ENCODE results near the gene COBL.

Gene COBL

GRCh38 chr7:51175992-51176388 is 140.6 kb downstream of the COBL start:
- no peak for TF ChIP-seq EGR1 (IDR thresholded peaks at IDR 0.05)
- no peak for TF ChIP-seq YY1 (IDR thresholded peaks at IDR 0.05; ENCODE audit: low read depth)
- no peak for TF ChIP-seq USF1 (IDR thresholded peaks at IDR 0.05)
- TF ChIP-seq FOXM1 (IDR thresholded peaks at IDR 0.05; ENCODE audit: borderline replicate concordance, low read depth): no peak

- TF ChIP-seq FOXM1 (IDR thresholded peaks at IDR 0.05; ENCODE audit: borderline replicate concordance, low read depth) (no peak), REST (IDR thresholded peaks at IDR 0.05; ENCODE audit: low read depth) (no peak), TCF12 (IDR thresholded peaks at IDR 0.05; ENCODE audit: low read depth) (no peak), USF1 (IDR thresholded peaks at IDR 0.05) (no peak), EGR1 (IDR thresholded peaks at IDR 0.05) (no peak), TAF1 (IDR thresholded peaks at IDR 0.05; ENCODE audit: low read depth) (no peak), MAX (IDR thresholded peaks at IDR 0.05) (no peak), RAD21 (IDR thresholded peaks at IDR 0.05; ENCODE audit: low read depth) (no peak), EP300 (IDR thresholded peaks at IDR 0.05; ENCODE audit: borderline replicate concordance) (no peak), ZBTB7A (IDR thresholded peaks at IDR 0.05; ENCODE audit: low read depth) (no peak), TEAD4 (IDR thresholded peaks at IDR 0.05) (no peak), CREB1 (IDR thresholded peaks at IDR 0.05; ENCODE audit: low read depth) (no peak)
These were observed 141.2 kb downstream of the COBL start for GRCh38 chr7:51175316-51175991.

GRCh38 chr7:51165337-51165736 is 151.3 kb downstream of the COBL start:
- no peak for TF ChIP-seq NFIC (IDR thresholded peaks at IDR 0.05)
- TF ChIP-seq EP300 (IDR thresholded peaks at IDR 0.05; ENCODE audit: borderline replicate concordance): no peak
- peak; percentile 81 for TF ChIP-seq REST (IDR thresholded peaks at IDR 0.05; ENCODE audit: low read depth)

- TF ChIP-seq RAD21 (IDR thresholded peaks at IDR 0.05; ENCODE audit: low read depth) (peak; percentile 89), TEAD4 (IDR thresholded peaks at IDR 0.05) (no peak)
These were observed 153.8 kb downstream of the COBL start for GRCh38 chr7:51162724-51163329.

- TF ChIP-seq CREB1 (IDR thresholded peaks at IDR 0.05; ENCODE audit: low read depth) (no peak), NFIC (IDR thresholded peaks at IDR 0.05) (no peak), ZBTB7A (IDR thresholded peaks at IDR 0.05; ENCODE audit: low read depth) (no peak), MAX (IDR thresholded peaks at IDR 0.05) (no peak), EP300 (IDR thresholded peaks at IDR 0.05; ENCODE audit: borderline replicate concordance) (no peak), CEBPB (IDR thresholded peaks at IDR 0.05) (no peak), YY1 (IDR thresholded peaks at IDR 0.05; ENCODE audit: low read depth) (no peak), USF1 (IDR thresholded peaks at IDR 0.05) (no peak), EGR1 (IDR thresholded peaks at IDR 0.05) (no peak), TCF12 (IDR thresholded peaks at IDR 0.05; ENCODE audit: low read depth) (no peak), TEAD4 (IDR thresholded peaks at IDR 0.05) (no peak)
These were observed 154.7 kb downstream of the COBL start for GRCh38 chr7:51161937-51162336.

- TF ChIP-seq CREB1 (IDR thresholded peaks at IDR 0.05; ENCODE audit: low read depth) (no peak), REST (IDR thresholded peaks at IDR 0.05; ENCODE audit: low read depth) (no peak), RAD21 (IDR thresholded peaks at IDR 0.05; ENCODE audit: low read depth) (peak; percentile 88), ZBTB7A (IDR thresholded peaks at IDR 0.05; ENCODE audit: low read depth) (peak; percentile 51; the same call in 1 of the 2 replicates), EP300 (IDR thresholded peaks at IDR 0.05; ENCODE audit: borderline replicate concordance) (no peak)
These were observed 155.5 kb downstream of the COBL start for GRCh38 chr7:51160990-51161615.
